ENCODE data around the gene TBC1D8B. TPM values are rescaled to one million over a fixed set of nuclear protein-coding genes. Genes with fewer than 3 reads are reported as not detected.

Gene TBC1D8B
- total RNA-seq, 1 experiment from 2014 or later, result 9.2 TPM

- no peak overlapping the region for H3K4me2 ChIP-seq (ENCODE audit: low read length)
- no peaks in the 10 kb centered on the region for H3K36me3 ChIP-seq (ENCODE audit: control insufficient read depth in 1 of 2, insufficient read depth in 2 of 2, low read length in 2 of 2)
- H3K9me2 ChIP-seq (ENCODE audit: insufficient read depth), result no peaks in the 10 kb centered on the region
- no peak overlapping the region for H2AFZ ChIP-seq (ENCODE audit: low read depth, low read length, poor library complexity, severe bottlenecking)
- H4K20me1 ChIP-seq (ENCODE audit: insufficient read depth), result no peaks in the 10 kb centered on the region
- H3K4me3 ChIP-seq (replicated peaks in 1 of 2; ENCODE audit: low read depth in 1 of 2, low read length in 2 of 2), result no peak overlapping the region
- RAD21 ChIA-PET (ENCODE audit: low non-redundant PET in 1 of 2, low total read pairs in 2 of 2, uncharacterized antibody in 2 of 2, unreplicated experiment in 2 of 2), result no interaction called here
- POLR2A ChIA-PET, result no interaction called here
- TF ChIP-seq CTCF (IDR thresholded peaks at IDR 0.05 in 2 of 3, conservative IDR thresholded peaks at IDR 0.05 in 1 of 3; ENCODE audit: borderline replicate concordance in 1 of 3, insufficient read depth in 1 of 3, low read depth in 2 of 3, low read length in 2 of 3), result no peak
- no peak for TF ChIP-seq ELF1 (IDR thresholded peaks at IDR 0.05; ENCODE audit: borderline replicate concordance, low read depth)
- TF ChIP-seq JUND (IDR thresholded peaks at IDR 0.05), result no peak
- no peak for TF ChIP-seq ZFX (IDR thresholded peaks at IDR 0.05)
- TF ChIP-seq ATF3 (IDR thresholded peaks at IDR 0.05), result no peak
- no peak for TF ChIP-seq EZH2 (IDR thresholded peaks at IDR 0.05)
- TF ChIP-seq MAX (IDR thresholded peaks at IDR 0.05), result no peak
- no peak for TF ChIP-seq ZBTB33 (IDR thresholded peaks at IDR 0.05; ENCODE audit: extremely low read depth, insufficient replicate concordance, low read length)
- no peak for TF ChIP-seq CBX3 (IDR thresholded peaks at IDR 0.05; ENCODE audit: low read depth)
- TF ChIP-seq EZH2phosphoT487 (IDR thresholded peaks at IDR 0.05; ENCODE audit: borderline replicate concordance), result no peak
- TF ChIP-seq ZNF274 (IDR thresholded peaks at IDR 0.05; ENCODE audit: low read depth, low read length), result no peak
- TF ChIP-seq REST (IDR thresholded peaks at IDR 0.05; ENCODE audit: low read depth), result no peak
- TF ChIP-seq EGR1 (IDR thresholded peaks at IDR 0.05; ENCODE audit: low read depth), result no peak
- TF ChIP-seq SRF (IDR thresholded peaks at IDR 0.05; ENCODE audit: low read depth), result no peak
- TF ChIP-seq CEBPB (IDR thresholded peaks at IDR 0.05; ENCODE audit: low read depth), result no peak
- no peak for TF ChIP-seq POLR2A (IDR thresholded peaks at IDR 0.05; ENCODE audit: borderline replicate concordance, extremely low read depth, insufficient read depth, insufficient read length)
- TF ChIP-seq YY1 (IDR thresholded peaks at IDR 0.05; ENCODE audit: extremely low read depth, insufficient replicate concordance, low read depth, low read length), result no peak
- no peak for TF ChIP-seq RAD21 (IDR thresholded peaks at IDR 0.05; ENCODE audit: low read depth)
- no peak for TF ChIP-seq POLR2AphosphoS5 (IDR thresholded peaks at IDR 0.05; ENCODE audit: low read depth, low read length)
- ATAC-seq (no peak), DNase-seq (ENCODE audit: low read depth, low spot score) (no peak)
- H3K4me1 ChIP-seq (ENCODE audit: control insufficient read depth in 1 of 2, insufficient read depth in 2 of 2, low read length in 2 of 2), result peaks cover 15 to 25% of the 10 kb centered on the region in 2 experiments
- CTCF ChIA-PET, result interaction anchor here (3.5 kb wide), 1 partner anchor 68 kb away, joined by 28 read pairs; no protein-coding TSS in a partner anchor
- no peaks in the 10 kb centered on the region for H3K79me2 ChIP-seq (ENCODE audit: insufficient read depth, low read length)
- H3K27me3 ChIP-seq (ENCODE audit: insufficient read depth, low read length), result no peaks in the 10 kb centered on the region
- BruUV-seq (replicated peaks), result no TSS peak
- no peak overlapping the region for H3K9ac ChIP-seq (ENCODE audit: low read length)
- intact Hi-C loops (cut with micrococcal nuclease), result loop anchor here (10.0 kb wide), 5 partner anchors 133 to 1183 kb away; no protein-coding TSS in a partner anchor
- H3K9me3 ChIP-seq (ENCODE audit: control insufficient read depth in 1 of 2, insufficient read depth in 1 of 2, low read depth in 1 of 2, low read length in 2 of 2), result no peaks in the 10 kb centered on the region
- H3K27ac ChIP-seq (ENCODE audit: low read depth, low read length), result no peak overlapping the region
Observed at GRCh38 chrX:106891762-106892460, 89.4 kb downstream of the TBC1D8B start.

Data from HCT116 (cell line).